K562 (cell line): ENCODE measurements around the gene LNX2. TPM values are rescaled to one million over a fixed set of nuclear protein-coding genes. Genes with fewer than 3 reads are reported as not detected.

Experiments
- ATAC-seq: fragments of 200-7000 bp; cut with Tn5 transposase; 3 replicates; pipeline ENCODE4 v1.9.1; 2020; ENCODE audit warnings: moderate library complexity
- BruUV-seq: library from RNA; stranded (reverse); fragments of 400-500 nt; replicated peaks from 2 replicates; lab custom pipeline; 2021; lab: Mats Ljungman, UMichigan
- CTCF ChIA-PET: fragments of 300-600 bp; formaldehyde crosslinking; extraction: SDS; loops from one replicate; lab custom pipeline; 2021; ENCODE audit warnings: low intra/inter-chr PET ratio; lab: Yijun Ruan, JAX
- POLR2A ChIA-PET: fragments of 300-600, 350-650 bp; sonication (Branson Sonifier 250); formaldehyde crosslinking; extraction: SDS; loops from one replicate; lab custom pipeline; 2021; ENCODE audit warnings: antibody characterized with exemption, inconsistent platforms; lab: Yijun Ruan, JAX
- DNase-seq, 4 experiments: peaks; one replicate each; pipeline versions ENCODE4 v3.0.0 to v3.0.0-alpha.2; 2011 to 2018; ENCODE audit warnings: low spot score in 3 of 4, mixed read lengths in 3 of 4; ENCODE audit errors: extremely low read depth in 1 of 4
- FAIRE-seq: peaks from 2 replicates; lab custom pipeline; 2011; peaks lifted over from hg19 to GRCh38; lab: Jason Lieb, UNC
- H2AFZ ChIP-seq: 2 replicates; pipeline ENCODE4 v1.6.0; 2011; ENCODE audit warnings: low read depth, low read length, control low read depth, inconsistent platforms
- H3K27ac ChIP-seq: fragments of 200-600 bp; 3 replicates; pipeline ENCODE4 v1.8.0; 2011; ENCODE audit warnings: low read depth, mild to moderate bottlenecking, control low read depth, inconsistent platforms, low read length, moderate library complexity, mixed read lengths; ENCODE audit errors: extremely low read depth
- H3K27me3 ChIP-seq, 2 experiments: fragments of 300-600 bp in 1 of 2; 2 replicates in 1 of 2; 3 replicates in 1 of 2; pipeline versions ENCODE4 v1.6.0 to v1.8.0; 2011; ENCODE audit warnings: inconsistent platforms in 2 of 2, low read length in 2 of 2, mild to moderate bottlenecking in 1 of 2, mixed read lengths in 1 of 2, moderate library complexity in 1 of 2; ENCODE audit not compliant: control insufficient read depth in 2 of 2, insufficient read depth in 2 of 2
- H3K36me3 ChIP-seq: fragments of 300-600 bp; 3 replicates; pipeline ENCODE4 v1.8.0; 2011; ENCODE audit warnings: mild to moderate bottlenecking, low read length, inconsistent platforms; ENCODE audit not compliant: control insufficient read depth, insufficient read depth
- H3K4me1 ChIP-seq, 2 experiments: fragments of 200-600 bp in 1 of 2; replicated peaks in 1 of 2; 2 replicates in 1 of 2; 3 replicates in 1 of 2; pipeline versions ENCODE4 v1.5.1 to v1.8.0; 2011; ENCODE audit warnings: inconsistent platforms in 2 of 2, low read length in 2 of 2, mild to moderate bottlenecking in 1 of 2, mixed read lengths in 1 of 2, moderate library complexity in 1 of 2; ENCODE audit not compliant: control insufficient read depth in 2 of 2, insufficient read depth in 2 of 2
- H3K4me2 ChIP-seq: 2 replicates; pipeline ENCODE4 v1.6.1; 2011; ENCODE audit warnings: low read length, control low read depth, inconsistent platforms, mixed read lengths; ENCODE audit not compliant: insufficient read depth
- H3K4me3 ChIP-seq: fragments of 200-600 bp; sonication (generic), shearing (Covaris generic); 2 replicates; pipeline ENCODE4 v1.5.1; 2016; ENCODE audit warnings: control low read depth, inconsistent platforms
- H3K79me2 ChIP-seq: fragments of 200-600 bp; 3 replicates; pipeline ENCODE4 v1.8.0; 2011; ENCODE audit warnings: low read length, inconsistent platforms; ENCODE audit not compliant: control insufficient read depth, insufficient read depth
- H3K9ac ChIP-seq, 2 experiments: 2 replicates each; pipeline versions ENCODE4 v1.6.0 to v1.6.1; 2011; ENCODE audit warnings: low read depth in 2 of 2, low read length in 2 of 2, control low read depth in 1 of 2, inconsistent platforms in 1 of 2, mild to moderate bottlenecking in 1 of 2, mixed read lengths in 1 of 2; ENCODE audit not compliant: insufficient read depth in 1 of 2
- H3K9me1 ChIP-seq: one replicate; pipeline ENCODE4 v1.6.0; 2011; ENCODE audit warnings: inconsistent platforms, mild to moderate bottlenecking, low read length, moderate library complexity; ENCODE audit not compliant: control insufficient read depth, insufficient read depth
- H3K9me3 ChIP-seq: replicated peaks from 2 replicates; pipeline ENCODE4 v1.5.1; 2011; ENCODE audit warnings: low read depth, low read length, inconsistent platforms; ENCODE audit not compliant: control insufficient read depth, insufficient read depth
- H4K20me1 ChIP-seq: replicated peaks from 2 replicates; pipeline ENCODE4 v1.6.1; 2011; ENCODE audit warnings: low read length, inconsistent platforms, mixed read lengths; ENCODE audit not compliant: control insufficient read depth, insufficient read depth
- E2F1 ChIP-seq: sonication (generic); formaldehyde crosslinking; IDR thresholded peaks from 2 replicates; pipeline ENCODE4 v1.8.1; 2023; ENCODE audit warnings: mild to moderate bottlenecking, missing genetic modification reagents, moderate library complexity
- HNRNPH1 ChIP-seq: fragments of 200-400 bp; formaldehyde crosslinking; optimal IDR thresholded peaks from 2 replicates; pipeline ENCODE3; 2017; ENCODE audit warnings: low read depth, mild to moderate bottlenecking, low read length, moderate library complexity
- KDM1A ChIP-seq, 2 experiments: fragments of 450-650 bp; IDR thresholded peaks; 2 replicates each; pipeline ENCODE4 v1.6.1; 2016; ENCODE audit warnings: mild to moderate bottlenecking in 2 of 2
- NFE2 ChIP-seq: IDR thresholded peaks from 2 replicates; pipeline ENCODE4 v1.6.1; 2014; ENCODE audit warnings: antibody characterized with exemption, low read depth
- NFYB ChIP-seq: IDR thresholded peaks from 2 replicates; pipeline ENCODE4 v1.6.1; 2011; ENCODE audit warnings: mild to moderate bottlenecking, moderate library complexity; ENCODE audit not compliant: insufficient read length; ENCODE audit errors: extremely low read depth
- PHF8 ChIP-seq: fragments of 200-600 bp; sonication (generic); IDR thresholded peaks from 2 replicates; pipeline ENCODE4 v1.6.1; 2012; ENCODE audit warnings: mixed run types, mild to moderate bottlenecking, inconsistent platforms, low read length, moderate library complexity, borderline replicate concordance
- RBM14 ChIP-seq: fragments of 200-400 bp; formaldehyde crosslinking; IDR thresholded peaks from 2 replicates; pipeline ENCODE4 v1.6.1; 2018; ENCODE audit warnings: low read depth, mild to moderate bottlenecking, low read length, moderate library complexity, borderline replicate concordance; ENCODE audit not compliant: insufficient read depth
- TAF15 ChIP-seq: fragments of 200-400 bp; formaldehyde crosslinking; IDR thresholded peaks from 2 replicates; pipeline ENCODE4 v1.6.1; 2017; ENCODE audit warnings: mild to moderate bottlenecking, low read depth, low read length, moderate library complexity
- XRCC3 ChIP-seq: fragments of 450-650 bp; IDR thresholded peaks from 2 replicates; pipeline ENCODE4 v1.6.1; 2017; ENCODE audit warnings: mild to moderate bottlenecking, moderate library complexity
- ZNF184 ChIP-seq: sonication (generic); formaldehyde crosslinking; IDR thresholded peaks from 2 replicates; pipeline ENCODE4 v1.5.0; 2020; ENCODE audit warnings: missing genetic modification reagents
- ZNF655 ChIP-seq: fragments of 250-450 bp; sonication (Bioruptor Pico); IDR thresholded peaks from 2 replicates; pipeline ENCODE4 v1.5.0; 2021
- ZSCAN32 ChIP-seq: fragments of 450-650 bp; formaldehyde crosslinking; IDR thresholded peaks from 2 replicates; pipeline ENCODE4 v1.4.0; 2020; ENCODE audit warnings: mild to moderate bottlenecking, moderate library complexity
- WGBS: fragments of 100-300 bp; shearing (Covaris generic); methylation state at CpG from one replicate; pipeline ENCODE4 v1.1.6; 2016; ENCODE audit warnings: low coverage, mixed read lengths; ENCODE audit not compliant: insufficient coverage; ENCODE audit errors: missing lambda C conversion rate; 5-methylcytosine and 5-hydroxymethylcytosine counted together
- in situ Hi-C: fragments of 300-500 bp; cut with MboI; formaldehyde crosslinking; loops from 4 replicates; pipeline ENCODE4 v1.15.0; 2018; ENCODE audit warnings: inconsistent platforms, mixed read lengths
- intact Hi-C: fragments of 100-400 bp; cut with micrococcal nuclease; formaldehyde crosslinking; loops from 2 replicates; pipeline ENCODE4 v1.14.2; 2022
- polyA plus RNA-seq, 8 experiments: library from polyadenylated mRNA; depleted of rRNA in 4 of 8; stranded (reverse) in 5 of 8; unstranded in 3 of 8; fragments of >200 nt; fragmentation: Nextera tagmentation in 2 of 8; fragmentation: Illumina TruSeq in 1 of 8; extraction: Ambion mirVana in 2 of 8; extraction: Trizol in 1 of 8; gene quantifications; 2 replicates each; pipeline versions ENCODE4 v1.2.1 to v1.2.3, GENCODE V29; 2011 to 2014; ENCODE audit warnings: inconsistent platforms in 1 of 8, missing spikeins in 1 of 8
- total RNA-seq, 7 experiments: library from RNA; depleted of rRNA in 6 of 7; stranded (reverse); fragments of >200 nt in 6 of 7; fragmentation: Illumina TruSeq in 2 of 7; extraction: Trizol in 2 of 7; gene quantifications; 2 replicates each; pipeline versions ENCODE4 v1.2.1 to v1.2.3, GENCODE V29; 2011 to 2021; ENCODE audit warnings: low replicate concordance in 1 of 7

LNX2 gene
- total and polyA plus RNA-seq, 9 of the 15 experiments (the other 6 are each of a cell fraction or from before 2014, with no cell fraction given) = 1.5 to 5.5 (median 4.0) TPM

- POLR2A ChIA-PET = no interaction called here
- intact Hi-C loops (no loop called here), in situ Hi-C loops (no loop called here)
- TF ChIP-seq XRCC3 = no peak
- no peak for TF ChIP-seq HNRNPH1
- no peak for TF ChIP-seq ZNF655 (CRISPR knock-in tag)
- no peak for TF ChIP-seq E2F1 (CRISPR knock-in tag)
- no peak for TF ChIP-seq PHF8
- no peak for TF ChIP-seq ZNF184
- TF ChIP-seq NFYB = no peak
- TF ChIP-seq RBM14 = no peak
- TF ChIP-seq NFE2 = no peak
- TF ChIP-seq TAF15 = no peak
- TF ChIP-seq ZSCAN32 (CRISPR knock-in tag) = no peak
- TF ChIP-seq KDM1A (IDR thresholded peaks at IDR 0.05) = no peak
- FAIRE-seq (no peak), ATAC-seq (no peak), DNase-seq (no peak)
- BruUV-seq = no TSS peak
- no peak overlapping the region for H2AFZ ChIP-seq
- H4K20me1 ChIP-seq = no peaks in the 10 kb centered on the region
- H3K9me3 ChIP-seq = no peaks in the 10 kb centered on the region
- CTCF ChIA-PET = no interaction called here
- H3K9me1 ChIP-seq = no peaks in the 10 kb centered on the region
- H3K27me3 ChIP-seq = peaks cover 4 to 43% of the 10 kb centered on the region in 2 experiments; a peak in 4 of 5 replicates
- no peak overlapping the region for H3K4me3 ChIP-seq
- H3K4me1 ChIP-seq = no peaks in the 10 kb centered on the region
- no peak overlapping the region for H3K27ac ChIP-seq
- H3K79me2 ChIP-seq = no peaks in the 10 kb centered on the region
- H3K4me2 ChIP-seq = no peak overlapping the region
- H3K36me3 ChIP-seq = no peaks in the 10 kb centered on the region
- WGBS = 6% methylated on average over 4 of the region's 4 CpGs
- no peak overlapping the region for H3K9ac ChIP-seq
Observed at GRCh38 chr13:27496006-27496405, 124.3 kb downstream of the LNX2 start.

Other genes with a start within 250 kb of the LNX2 start
- gene GTF3A, start 195.9 kb downstream of the LNX2 start, total RNA-seq (2014; rRNA removed) = 197 and 224 TPM in 2 replicates
- gene GTF3A, start 195.9 kb downstream of the LNX2 start, total RNA-seq (2014; rRNA removed; fragmentation: Illumina TruSeq; extraction: Trizol) = 239 and 267 TPM in 2 replicates
- 184 and 203 TPM in 2 replicates for gene GTF3A, start 195.9 kb downstream of the LNX2 start, total RNA-seq (2015; rRNA removed; fragmentation: Illumina TruSeq; extraction: Trizol)
- gene GTF3A, start 195.9 kb downstream of the LNX2 start, total RNA-seq (2021) = 152 and 160 TPM in 2 replicates
- gene GTF3A, start 195.9 kb downstream of the LNX2 start, polyA plus RNA-seq (2011; rRNA removed) = 126 and 174 TPM in 2 replicates
- gene GTF3A, start 195.9 kb downstream of the LNX2 start, polyA plus RNA-seq (2014; fragmentation: Illumina TruSeq; extraction: Trizol) = 261 and 303 TPM in 2 replicates
- 10 to 100 TPM; 47.5 to 63.9 TPM for gene GTF3A, start 195.9 kb downstream of the LNX2 start, polyA plus RNA-seq (2014; fragmentation: Nextera tagmentation; extraction: Ambion mirVana)
- 161 and 162 TPM in 2 replicates for gene GTF3A, start 195.9 kb downstream of the LNX2 start, polyA plus RNA-seq (2014; rRNA removed)
- 34.6 and 46.1 TPM in 2 replicates for gene MTIF3, start 170.0 kb downstream of the LNX2 start, total RNA-seq (2014; rRNA removed)
- gene MTIF3, start 170.0 kb downstream of the LNX2 start, total RNA-seq (2014; rRNA removed; fragmentation: Illumina TruSeq; extraction: Trizol) = 43.9 and 53.6 TPM in 2 replicates
- 41.2 and 44.4 TPM in 2 replicates for gene MTIF3, start 170.0 kb downstream of the LNX2 start, total RNA-seq (2015; rRNA removed; fragmentation: Illumina TruSeq; extraction: Trizol)
- 20.4 and 23.5 TPM in 2 replicates for gene MTIF3, start 170.0 kb downstream of the LNX2 start, total RNA-seq (2021)
- 35.9 and 40.8 TPM in 2 replicates for gene MTIF3, start 170.0 kb downstream of the LNX2 start, polyA plus RNA-seq (2011; rRNA removed)
- 58.1 and 73.6 TPM in 2 replicates for gene MTIF3, start 170.0 kb downstream of the LNX2 start, polyA plus RNA-seq (2014; fragmentation: Illumina TruSeq; extraction: Trizol)
- 10 to 100 TPM; 62.0 to 71.2 TPM for gene MTIF3, start 170.0 kb downstream of the LNX2 start, polyA plus RNA-seq (2014; fragmentation: Nextera tagmentation; extraction: Ambion mirVana)
- gene MTIF3, start 170.0 kb downstream of the LNX2 start, polyA plus RNA-seq (2014; rRNA removed) = 45.2 and 47.5 TPM in 2 replicates
- 108 and 129 TPM in 2 replicates for gene POLR1D, start 1.4 kb upstream of the LNX2 start, total RNA-seq (2014; rRNA removed)
- gene POLR1D, start 1.4 kb upstream of the LNX2 start, total RNA-seq (2014; rRNA removed; fragmentation: Illumina TruSeq; extraction: Trizol) = 118 and 131 TPM in 2 replicates
- gene POLR1D, start 1.4 kb upstream of the LNX2 start, total RNA-seq (2015; rRNA removed; fragmentation: Illumina TruSeq; extraction: Trizol) = 105 and 107 TPM in 2 replicates
- gene POLR1D, start 1.4 kb upstream of the LNX2 start, total RNA-seq (2021) = 104 and 111 TPM in 2 replicates
- gene POLR1D, start 1.4 kb upstream of the LNX2 start, polyA plus RNA-seq (2011; rRNA removed) = 145 and 172 TPM in 2 replicates
- 154 and 170 TPM in 2 replicates for gene POLR1D, start 1.4 kb upstream of the LNX2 start, polyA plus RNA-seq (2014; fragmentation: Illumina TruSeq; extraction: Trizol)
- 100 to 1,000 TPM; 179 to 188 TPM for gene POLR1D, start 1.4 kb upstream of the LNX2 start, polyA plus RNA-seq (2014; fragmentation: Nextera tagmentation; extraction: Ambion mirVana)
- gene POLR1D, start 1.4 kb upstream of the LNX2 start, polyA plus RNA-seq (2014; rRNA removed) = 119 and 159 TPM in 2 replicates
- gene GSX1, start 172.0 kb upstream of the LNX2 start, total RNA-seq (2014; rRNA removed) = not detected in 2 replicates
- not detected in 2 replicates for gene GSX1, start 172.0 kb upstream of the LNX2 start, total RNA-seq (2014; rRNA removed; fragmentation: Illumina TruSeq; extraction: Trizol)
- not detected in 2 replicates for gene GSX1, start 172.0 kb upstream of the LNX2 start, total RNA-seq (2015; rRNA removed; fragmentation: Illumina TruSeq; extraction: Trizol)
- gene GSX1, start 172.0 kb upstream of the LNX2 start, total RNA-seq (2021) = not detected in 2 replicates
- not detected in 2 replicates for gene GSX1, start 172.0 kb upstream of the LNX2 start, polyA plus RNA-seq (2011; rRNA removed)
- not detected in 2 replicates for gene GSX1, start 172.0 kb upstream of the LNX2 start, polyA plus RNA-seq (2014; fragmentation: Illumina TruSeq; extraction: Trizol)
- not detected for gene GSX1, start 172.0 kb upstream of the LNX2 start, polyA plus RNA-seq (2014; fragmentation: Nextera tagmentation; extraction: Ambion mirVana)
- gene GSX1, start 172.0 kb upstream of the LNX2 start, polyA plus RNA-seq (2014; rRNA removed) = not detected in 2 replicates